NCI-H510A (cell line): ENCODE data around the gene NMS.
"Not testable (repeated sequence)": the region's sequence is repeated elsewhere in the genome, so short reads cannot be mapped to it uniquely, and the experiment has no call there.

Source experiments
- DNase-seq: peaks from one replicate; lab custom pipeline; 2025; lab: John Stamatoyannopoulos, UW

The NMS gene, protein sequence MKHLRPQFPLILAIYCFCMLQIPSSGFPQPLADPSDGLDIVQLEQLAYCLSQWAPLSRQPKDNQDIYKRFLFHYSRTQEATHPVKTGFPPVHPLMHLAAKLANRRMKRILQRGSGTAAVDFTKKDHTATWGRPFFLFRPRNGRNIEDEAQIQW

DNA sequence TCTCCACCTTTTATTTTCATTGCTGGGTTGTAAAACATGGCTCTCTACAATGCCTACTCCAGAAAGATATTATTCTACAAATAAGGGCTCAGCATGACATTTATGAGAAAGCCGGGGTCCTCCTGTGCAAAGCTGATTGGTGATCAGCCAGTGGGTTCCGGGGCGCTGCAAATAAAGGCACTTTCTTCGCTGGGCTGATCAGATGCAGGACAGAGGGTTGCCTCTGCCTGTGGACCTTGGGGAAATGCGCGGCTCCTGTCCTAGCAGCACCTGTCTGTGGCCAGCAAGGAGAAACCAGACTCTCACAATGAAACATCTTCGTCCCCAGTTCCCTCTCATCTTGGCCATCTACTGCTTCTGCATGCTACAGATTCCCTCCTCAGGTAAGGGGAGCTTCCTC, at the start of gene NMS:
TSS of gene NMS (plus strand) at position 301 of the 400 bp plus-strand sequence. CDS start at position 308, 7 bp downstream.
- DNase-seq = no peak

DNA sequence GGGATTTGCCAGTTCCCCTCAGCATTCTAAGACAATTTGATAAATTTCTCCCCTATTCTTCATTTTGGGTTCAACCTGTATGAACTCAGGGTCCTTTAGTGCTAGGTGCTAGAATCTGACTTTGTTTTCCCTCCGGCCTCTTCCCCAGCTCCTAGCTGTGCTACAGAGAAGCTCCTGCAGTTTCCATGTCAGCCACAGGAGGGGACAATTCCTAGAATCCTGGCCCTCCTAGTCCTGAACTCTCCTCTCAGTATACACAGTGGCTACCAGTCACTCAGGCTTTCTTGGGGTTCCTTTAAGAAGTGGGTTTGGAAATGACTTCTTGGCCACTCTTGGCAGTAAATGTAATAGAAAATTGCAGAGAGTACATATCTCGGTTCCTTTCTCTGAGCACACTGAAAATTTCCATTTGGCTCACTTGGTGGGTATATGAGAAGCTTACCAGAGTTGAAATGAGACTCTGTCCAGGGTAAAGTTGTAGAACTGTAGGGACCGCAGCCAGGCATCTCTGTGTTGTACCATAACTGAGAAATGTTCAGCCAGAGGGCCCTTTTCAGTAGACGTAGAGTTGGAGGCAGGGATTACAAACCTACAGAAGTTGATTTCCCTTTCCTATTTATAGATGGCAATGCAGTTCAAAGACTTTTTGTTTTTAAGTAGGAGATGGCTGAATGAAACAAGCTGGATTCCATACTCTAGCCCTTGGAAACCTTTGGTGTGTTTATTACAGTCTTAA, 47.8 kb upstream of the NMS start:
- DNase-seq = no peak

DNA sequence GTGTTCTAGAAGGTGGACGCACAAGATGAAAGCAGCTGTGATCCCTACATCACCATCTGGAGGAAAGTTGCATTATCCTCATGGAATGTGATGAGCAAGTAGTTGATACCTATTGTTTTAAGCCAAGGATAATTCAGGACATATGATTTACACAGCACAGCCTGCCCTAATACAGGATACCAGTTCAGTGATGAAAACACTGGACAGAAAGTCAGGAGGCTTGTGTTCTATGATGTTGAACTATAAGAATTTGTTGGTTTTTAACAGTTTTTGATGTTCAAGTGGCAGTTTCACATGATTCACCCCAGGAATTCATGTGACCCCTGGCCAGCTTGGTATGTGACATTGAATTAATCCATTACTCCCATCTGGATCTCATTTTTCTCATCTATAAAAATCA, 46.7 kb upstream of the NMS start:
- no peak for DNase-seq

DNA sequence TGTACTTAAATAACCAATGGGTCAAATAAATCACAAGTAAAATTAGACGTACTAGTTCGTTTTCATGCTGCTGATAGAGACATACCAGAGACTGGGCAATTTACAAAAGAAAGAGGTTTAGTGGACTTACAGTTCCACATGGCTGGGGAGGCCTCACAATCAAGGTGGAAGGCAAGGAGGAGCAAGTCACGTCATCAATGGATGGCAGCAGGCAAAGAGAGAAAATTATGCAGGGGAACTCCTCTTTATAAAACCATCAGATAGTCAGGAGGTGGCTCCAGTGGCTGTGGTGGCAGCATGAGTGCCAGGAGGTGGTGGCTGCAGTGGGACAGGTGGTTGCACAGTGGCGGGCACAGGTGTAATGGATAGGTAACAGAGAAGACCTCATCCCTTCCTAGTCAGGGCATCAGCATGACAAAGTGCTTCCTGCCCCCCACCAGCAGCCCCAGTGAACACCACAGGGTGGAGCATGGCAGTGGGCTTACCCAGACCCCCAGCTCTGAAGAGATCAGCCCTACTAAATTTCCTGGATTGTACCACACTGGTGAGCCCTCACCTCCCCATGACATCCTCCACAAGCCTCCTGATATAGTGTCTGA, 45.9 kb upstream of the NMS start:
- no peak for DNase-seq

DNA sequence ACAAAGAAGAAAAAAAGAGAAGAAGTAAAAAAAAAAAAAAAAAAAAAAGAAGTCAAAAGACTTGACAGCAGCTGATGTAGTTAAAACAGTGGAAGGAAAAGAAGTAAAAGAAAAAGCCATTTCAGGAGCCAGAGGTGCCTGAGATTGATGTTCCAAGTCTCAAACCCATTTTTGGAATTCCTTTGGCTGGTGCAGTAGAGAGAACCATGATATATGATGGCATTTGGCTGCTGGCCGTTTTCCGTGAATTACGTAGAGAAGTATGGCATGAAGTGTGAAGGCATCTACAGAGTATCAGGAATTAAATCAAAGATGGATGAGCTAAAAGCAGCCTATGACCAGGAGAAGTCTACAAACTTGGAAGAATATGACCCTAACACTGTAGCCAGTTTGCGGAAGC, 45.2 kb upstream of the NMS start:
- DNase-seq = no peak

DNA sequence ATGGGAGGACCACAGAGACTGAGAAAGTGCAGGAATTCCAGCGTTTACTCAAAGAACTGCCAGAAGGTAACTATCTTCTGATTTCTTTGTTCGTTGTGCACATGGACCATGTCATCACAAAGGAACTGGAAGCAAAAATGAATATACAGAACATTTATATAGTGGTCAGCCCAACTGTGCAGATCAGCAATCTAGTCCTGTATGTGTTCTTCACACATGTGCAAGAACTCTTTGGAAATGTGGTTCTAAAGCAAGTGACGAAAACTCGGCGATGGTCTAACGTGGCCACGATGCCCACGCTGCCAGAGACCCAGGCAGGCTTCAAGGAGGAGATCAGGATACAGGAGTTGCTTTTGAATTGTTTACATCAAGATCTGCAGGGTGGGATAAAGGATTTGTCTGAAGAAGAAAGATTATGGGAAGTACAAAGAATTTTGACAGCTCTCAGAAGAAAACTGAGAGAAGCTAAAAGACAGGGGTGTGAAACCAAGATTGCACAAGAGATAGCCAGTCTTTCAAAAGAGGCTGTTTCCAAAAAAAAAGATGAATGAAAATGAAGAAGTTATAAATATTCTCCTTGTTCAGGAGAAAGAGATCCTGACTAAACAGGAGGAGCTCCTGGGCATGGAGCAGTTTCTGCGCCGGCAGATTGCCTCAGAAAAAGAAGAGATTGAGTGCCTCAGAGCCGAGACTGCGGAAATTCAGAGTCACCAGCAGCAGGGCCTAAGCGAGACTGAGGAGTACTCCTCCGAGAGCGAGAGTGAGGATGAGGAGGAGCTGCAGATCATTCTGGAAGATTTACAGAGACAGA, 44.5 kb upstream of the NMS start:
- no peak for DNase-seq

DNA sequence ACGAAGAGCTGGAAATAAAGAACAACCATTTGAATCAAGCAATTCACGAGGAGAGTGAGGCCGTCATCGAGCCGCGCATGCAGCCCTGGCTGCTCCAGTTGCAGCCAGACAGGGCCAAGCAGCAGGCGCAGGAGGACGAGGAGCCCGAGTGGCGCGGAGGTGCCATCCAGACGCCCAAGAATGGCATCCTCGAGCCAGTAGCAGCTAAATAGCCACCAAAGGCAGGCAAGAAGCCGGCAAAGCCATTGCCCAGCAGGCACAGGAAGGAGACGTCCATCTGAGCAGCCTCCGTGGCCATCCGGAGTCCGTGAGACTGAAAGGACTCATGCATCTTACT, 43.9 kb upstream of the NMS start:
- DNase-seq = no peak

DNA sequence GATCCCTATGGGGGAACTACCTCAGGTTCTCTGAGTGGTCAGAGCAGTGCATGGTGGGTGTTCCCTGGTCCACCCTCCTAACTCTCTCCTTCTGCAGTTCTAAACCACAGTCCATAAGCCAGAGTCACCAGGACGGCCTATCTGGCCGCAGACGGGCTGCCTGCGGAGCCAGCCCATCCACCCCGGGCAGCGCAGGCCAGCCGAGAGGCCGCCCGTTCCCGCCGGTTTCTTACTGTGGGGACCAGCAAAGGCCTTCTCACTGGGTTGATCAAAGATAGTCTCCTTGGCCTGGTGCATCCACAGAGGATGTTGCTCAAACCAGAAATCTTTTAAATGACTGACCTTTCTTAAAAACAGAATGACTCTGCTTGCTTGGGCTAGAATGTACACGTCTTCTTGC, 43.2 kb upstream of the NMS start:
- no peak for DNase-seq

DNA sequence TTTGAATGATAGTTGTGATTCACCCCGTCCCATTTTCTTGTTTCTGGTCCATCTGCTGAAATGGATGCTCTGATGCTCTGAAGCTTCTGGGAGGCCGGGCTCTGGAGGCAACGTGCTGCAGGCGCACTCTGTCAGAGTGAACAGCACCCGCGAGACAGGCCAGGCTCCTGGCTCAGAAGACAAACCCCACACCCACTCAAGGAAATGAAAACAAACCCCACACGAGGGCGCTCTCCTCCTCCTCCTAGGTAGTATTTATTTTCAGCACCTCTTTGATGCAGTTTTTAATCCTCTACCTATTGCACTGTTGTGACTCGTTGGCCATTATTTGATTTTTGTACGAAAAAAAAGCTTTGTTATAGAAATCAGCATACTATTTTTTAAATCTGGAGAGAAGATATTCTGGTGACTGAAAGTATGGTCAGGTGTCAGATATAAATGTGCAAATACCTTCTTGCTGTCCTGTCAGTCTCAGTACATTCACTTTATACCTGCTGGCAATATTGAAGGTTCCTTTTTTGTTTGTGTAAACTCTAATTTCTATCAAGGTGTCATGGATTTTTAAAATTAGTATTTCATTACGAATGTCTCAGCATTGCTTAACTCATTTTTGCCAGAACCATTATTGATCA, 42.5 kb upstream of the NMS start:
- no peak for DNase-seq

DNA sequence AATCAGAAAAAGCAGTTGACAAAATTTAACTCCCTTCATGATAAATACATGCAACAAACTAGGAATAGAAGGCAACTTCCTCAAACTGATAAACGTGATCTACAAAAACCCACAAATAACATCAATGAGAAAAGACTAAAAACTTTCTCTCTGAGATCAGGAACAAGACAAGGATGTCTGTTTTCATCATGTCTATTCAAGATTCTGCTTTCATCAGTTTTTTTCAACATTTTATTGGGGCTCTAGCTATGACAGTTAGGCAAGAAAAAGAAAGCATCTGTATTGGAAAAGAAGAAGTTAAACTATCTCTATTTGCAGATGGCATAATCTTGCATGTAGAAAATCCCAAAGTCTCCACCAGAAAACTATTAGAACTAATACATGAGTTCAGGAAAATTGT, 40.6 kb upstream of the NMS start:
- DNase-seq = no peak

DNA sequence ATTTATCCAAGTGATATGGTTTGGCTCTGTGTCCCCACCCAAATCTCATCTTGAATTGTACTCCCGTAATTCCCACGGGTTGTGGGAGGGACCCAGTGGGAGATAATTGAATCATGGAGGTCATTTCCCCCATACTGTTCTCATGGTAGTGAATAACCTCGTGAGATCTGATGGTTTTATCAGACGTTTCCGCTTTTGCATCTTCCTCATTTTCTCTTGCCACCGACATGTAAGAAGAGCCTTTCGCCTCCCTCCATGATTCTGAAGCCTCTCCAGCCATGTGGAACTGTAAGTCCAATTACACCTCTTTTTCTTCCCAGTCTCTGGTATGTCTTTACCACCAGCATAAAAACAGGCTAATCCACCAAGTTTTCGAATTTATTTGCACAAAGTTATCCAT, 32.5 kb upstream of the NMS start:
- no peak for DNase-seq

DNA sequence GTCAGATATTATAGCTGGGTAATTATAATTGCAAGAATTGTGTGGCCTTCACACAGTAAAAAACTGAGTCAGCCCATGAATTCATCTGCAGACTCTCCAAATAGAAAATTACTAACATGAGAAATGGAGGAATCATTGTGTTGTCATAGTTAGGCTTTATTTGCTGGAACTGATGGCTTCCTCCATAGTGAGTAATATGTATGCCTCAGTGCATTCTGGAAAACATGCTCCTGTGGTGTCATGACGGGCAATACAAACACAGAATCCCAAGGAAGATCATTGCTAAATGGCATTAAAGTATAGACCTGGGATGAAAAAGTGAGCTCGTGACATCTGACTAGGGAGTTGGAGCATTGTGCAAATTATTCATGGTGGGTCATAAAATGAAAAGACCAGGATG, 23.6 kb upstream of the NMS start:
- DNase-seq = no peak

DNA sequence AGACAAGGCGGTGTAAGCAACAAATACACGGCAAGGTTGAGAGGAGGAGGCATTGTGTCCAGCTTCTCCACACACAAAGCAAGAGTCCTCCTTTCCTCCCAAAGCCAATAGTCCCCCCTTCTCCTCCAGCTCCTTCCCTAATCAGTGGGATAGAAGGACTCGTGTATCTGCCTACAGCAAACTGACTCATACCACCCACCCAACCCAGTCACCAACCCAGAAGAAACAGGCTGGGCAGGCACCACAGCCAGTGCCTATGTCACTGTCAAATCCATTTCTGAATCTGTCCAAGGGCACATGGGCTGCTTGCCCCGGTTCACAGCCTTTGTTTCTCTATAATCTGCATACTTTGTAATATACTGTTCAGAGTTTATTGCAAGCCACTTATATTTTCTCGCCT, 19.2 kb upstream of the NMS start:
- DNase-seq = no peak

DNA sequence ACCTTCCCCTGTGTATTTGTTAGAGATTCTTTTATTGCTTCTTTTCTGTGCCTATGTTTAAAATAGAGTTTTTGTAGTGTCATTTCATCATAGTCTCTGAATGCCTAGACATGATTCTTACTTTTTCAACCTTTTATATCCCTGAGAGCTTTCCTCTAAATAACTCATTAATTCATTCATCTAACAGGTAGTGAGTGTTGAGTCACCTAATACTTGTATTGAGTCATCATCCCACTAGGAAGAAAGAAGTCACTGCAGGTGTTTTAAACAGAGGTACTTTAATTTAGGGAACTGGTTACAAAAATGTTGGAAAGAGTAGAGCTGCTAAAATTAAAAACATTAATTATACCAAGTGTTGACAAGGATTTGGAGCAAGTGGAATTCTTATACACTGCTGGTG, 18.5 kb upstream of the NMS start:
- no peak for DNase-seq

DNA sequence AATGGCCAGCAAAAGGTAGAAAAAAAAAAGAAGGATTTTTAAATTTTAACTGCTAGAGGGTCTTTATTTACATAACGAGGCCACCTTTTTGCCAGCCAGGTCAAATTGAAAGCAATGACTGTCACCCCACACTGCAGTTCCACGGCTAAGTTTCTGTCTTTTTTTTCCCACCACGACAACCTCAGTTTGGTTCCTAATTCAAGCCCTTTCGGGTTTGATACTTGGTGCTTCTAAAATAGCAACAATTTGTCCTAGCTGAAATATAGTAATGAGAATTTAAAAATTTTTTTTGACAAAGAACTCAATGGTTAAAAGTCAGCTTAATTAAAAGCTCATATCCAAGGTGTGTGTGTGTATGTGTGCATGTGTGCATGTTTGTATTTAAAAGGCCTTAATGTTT, 16.4 kb upstream of the NMS start:
- DNase-seq = no peak

DNA sequence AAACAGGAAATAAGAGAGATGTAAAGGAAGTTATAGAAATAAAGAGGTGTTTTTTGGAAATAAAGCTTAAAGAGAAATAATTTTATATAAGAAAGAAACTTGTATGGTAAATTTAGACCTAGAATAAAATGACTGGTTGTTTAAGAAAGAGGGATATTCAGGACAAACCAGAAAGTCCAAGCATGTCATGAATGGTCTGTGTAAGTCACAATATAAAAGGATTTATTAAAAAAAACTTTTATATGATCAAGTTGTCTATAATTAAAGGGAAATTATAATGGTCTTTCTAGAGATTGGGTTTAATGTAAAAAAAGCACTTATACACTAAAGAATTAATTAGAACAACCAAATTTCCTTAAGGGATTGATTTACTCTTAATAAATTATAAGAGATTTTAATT, 13.9 kb upstream of the NMS start:
- not testable (repeated sequence) for DNase-seq

DNA sequence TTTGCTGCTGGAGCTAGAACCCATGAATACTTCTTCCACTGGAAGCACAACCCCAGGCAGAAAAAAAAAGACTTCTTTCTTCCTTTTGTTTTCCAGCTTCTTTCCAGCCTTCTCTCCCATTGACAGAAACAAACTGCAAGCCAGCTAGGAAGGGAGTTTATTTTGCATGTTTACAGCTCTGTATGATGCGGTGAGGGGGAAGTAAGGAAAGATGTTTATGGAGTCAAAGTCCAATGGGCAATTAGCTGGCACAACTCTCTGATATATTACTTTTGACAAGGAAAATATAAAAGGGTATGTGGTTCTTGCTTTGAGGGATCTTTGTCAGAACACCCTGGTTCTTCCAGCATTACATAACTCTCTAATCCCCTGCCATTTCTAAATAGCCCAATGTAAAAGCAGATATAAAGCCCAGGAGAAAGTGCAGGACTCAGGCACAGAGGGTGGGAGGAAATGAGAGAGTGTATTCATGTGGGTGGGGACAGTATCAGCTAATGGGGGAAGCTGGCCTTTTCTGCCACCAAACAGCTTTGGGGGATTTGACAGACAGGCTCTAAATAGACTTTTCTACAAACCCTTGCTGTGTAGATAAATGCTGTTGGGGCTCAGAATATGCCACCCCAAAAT, 9.3 kb upstream of the NMS start:
- DNase-seq = no peak

DNA sequence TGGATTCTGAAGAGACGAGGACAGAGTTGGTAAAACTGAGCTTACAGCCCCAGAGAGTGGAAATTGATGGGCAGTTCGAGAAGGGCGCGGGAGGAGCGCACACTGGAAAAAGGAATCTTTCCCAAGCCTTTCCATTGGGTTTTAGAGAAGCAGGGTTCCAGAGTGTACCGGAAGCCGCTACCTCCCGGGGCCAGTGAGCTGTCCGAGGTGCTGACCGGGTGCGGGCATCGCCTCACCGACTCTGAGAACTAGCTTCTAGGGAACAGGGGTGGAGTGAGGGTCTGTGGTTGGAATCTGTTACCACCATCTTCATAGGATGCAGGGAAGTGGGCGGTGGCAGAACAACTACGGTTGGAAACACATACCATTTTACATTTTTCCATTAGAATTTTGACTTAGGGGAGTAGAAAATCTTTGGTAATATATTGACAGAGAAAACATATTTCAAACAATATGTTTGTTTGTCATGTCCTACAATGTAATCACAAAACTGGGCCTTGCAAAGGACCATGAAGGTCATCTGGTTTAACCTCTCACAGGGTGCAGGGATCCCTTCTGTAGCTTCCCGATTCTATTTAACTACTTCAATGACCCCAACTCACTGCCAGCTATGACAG, 724 bp downstream of the NMS start:
- DNase-seq = no peak

DNA sequence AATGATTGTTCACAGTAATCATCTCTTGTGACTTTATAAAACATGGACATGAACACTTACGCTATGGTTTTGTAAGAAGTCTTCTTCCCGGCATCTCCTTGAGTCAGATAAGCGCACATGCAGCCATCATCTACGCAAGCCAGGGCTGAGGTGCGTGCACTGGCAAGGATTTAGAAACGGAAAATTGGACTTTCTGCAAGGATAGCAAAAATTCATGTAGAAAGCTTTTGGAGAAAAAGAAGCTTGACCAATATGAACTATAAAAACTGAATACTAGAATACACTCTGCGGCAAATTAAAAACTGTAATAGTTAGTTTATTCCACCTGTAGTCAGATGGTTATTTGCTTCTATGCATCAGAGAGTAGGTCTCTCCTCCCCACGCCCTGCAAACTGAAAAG, 6.3 kb downstream of the NMS start:
- DNase-seq = no peak

DNA sequence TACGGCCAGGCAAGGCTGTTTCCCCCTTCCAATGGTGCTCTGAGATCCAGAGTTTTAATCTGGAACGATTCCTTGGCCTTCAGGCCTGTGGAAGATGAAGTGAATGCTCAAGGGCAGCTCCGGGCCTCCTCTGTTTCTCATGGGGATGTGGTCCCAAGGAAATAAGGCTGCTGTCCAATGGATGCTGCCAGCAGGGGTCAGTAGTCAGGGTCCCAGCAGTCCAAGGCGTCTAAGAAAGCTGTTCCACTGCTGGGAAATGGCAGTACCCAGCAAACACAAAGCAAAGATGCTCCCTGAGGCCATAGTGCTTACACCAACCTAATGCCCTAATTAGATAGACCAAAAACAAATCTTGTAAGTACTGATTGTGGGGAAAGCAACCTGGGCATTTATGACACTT, 12.5 kb downstream of the NMS start:
- DNase-seq = no peak

DNA sequence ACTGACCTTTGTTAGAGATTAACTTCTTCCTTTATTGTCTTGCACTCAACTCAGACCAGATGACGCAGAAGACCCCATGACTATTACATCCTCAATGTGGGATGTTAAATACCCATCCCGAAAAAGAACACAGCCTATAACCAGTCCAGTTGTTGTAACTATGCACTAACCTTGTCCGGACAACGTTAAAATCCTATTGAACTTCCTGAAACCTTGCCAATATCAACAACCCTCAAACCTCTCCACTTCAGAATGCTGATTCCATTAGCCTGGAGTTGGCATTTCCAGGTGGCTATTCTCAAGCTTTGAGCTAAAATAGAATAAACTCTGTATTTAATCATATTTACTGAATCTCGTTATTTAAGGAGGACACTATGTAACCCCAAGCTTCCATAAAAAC, 13.6 kb downstream of the NMS start:
- no peak for DNase-seq

DNA sequence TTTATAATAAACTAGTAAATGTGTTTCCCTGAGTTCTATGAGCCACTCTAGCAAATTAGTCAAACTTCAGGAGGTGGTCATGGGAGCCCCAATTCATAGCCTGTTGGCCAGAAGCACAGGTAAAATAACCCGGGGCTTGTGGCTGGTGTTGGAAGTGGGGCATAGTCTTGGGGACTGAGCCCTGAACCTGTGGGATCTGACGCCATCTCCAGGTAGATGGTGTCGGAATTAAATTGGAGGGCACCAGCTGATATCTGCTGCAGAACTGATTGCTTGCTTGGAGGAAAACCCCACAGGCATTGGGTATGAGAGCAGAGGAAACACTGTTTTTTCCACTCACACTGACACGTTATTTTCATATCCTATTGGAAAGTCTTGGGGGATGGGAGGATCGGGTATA, 14.1 kb downstream of the NMS start:
- DNase-seq = no peak
